Measurements from ENCODE around the gene CGB5.

DNA sequence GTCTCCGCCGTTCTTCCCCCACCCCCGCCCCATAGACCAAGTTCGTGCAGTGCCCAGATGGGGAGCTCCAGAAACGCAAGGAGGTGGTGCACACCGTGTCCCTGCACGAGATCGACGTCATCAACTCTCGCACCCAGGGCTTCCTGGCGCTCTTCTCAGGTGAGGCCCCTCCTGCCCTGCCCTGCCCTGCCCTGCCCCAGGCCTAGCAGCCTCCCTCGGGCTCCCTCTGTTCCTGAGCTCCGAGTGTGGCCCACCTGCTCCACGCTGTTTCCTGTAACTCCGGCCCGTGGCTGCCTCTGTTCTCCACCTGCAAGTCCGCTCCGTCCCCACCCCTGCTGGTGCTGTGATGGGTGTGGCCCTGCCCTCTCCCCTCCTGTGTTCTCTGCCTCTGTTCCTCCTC is 33.2 kb upstream of the CGB5 start:
- TF ChIP-seq, protein P1, sequence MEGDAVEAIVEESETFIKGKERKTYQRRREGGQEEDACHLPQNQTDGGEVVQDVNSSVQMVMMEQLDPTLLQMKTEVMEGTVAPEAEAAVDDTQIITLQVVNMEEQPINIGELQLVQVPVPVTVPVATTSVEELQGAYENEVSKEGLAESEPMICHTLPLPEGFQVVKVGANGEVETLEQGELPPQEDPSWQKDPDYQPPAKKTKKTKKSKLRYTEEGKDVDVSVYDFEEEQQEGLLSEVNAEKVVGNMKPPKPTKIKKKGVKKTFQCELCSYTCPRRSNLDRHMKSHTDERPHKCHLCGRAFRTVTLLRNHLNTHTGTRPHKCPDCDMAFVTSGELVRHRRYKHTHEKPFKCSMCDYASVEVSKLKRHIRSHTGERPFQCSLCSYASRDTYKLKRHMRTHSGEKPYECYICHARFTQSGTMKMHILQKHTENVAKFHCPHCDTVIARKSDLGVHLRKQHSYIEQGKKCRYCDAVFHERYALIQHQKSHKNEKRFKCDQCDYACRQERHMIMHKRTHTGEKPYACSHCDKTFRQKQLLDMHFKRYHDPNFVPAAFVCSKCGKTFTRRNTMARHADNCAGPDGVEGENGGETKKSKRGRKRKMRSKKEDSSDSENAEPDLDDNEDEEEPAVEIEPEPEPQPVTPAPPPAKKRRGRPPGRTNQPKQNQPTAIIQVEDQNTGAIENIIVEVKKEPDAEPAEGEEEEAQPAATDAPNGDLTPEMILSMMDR (IDR thresholded peaks at IDR 0.05) = no peak
- no peak for TF ChIP-seq EP300 (IDR thresholded peaks at IDR 0.05)

Data from tibial nerve (tissue), 4 donors.